B cell (primary cell): Measurements from ENCODE around the gene SFT2D1. TPM values are rescaled to one million over a fixed set of nuclear protein-coding genes. Genes with fewer than 3 reads are reported as not detected.

Experiments used
- ATAC-seq: fragments of 200-7000 bp; cut with Tn5 transposase; one replicate; pipeline ENCODE4 v1.10.0; 2021; ENCODE audit warnings: low read depth, mild to moderate bottlenecking, moderate number of reproducible peaks, moderate library complexity
- CTCF ChIA-PET: fragments of 350-600 bp; sonication (Branson Sonifier 250); formaldehyde crosslinking; loops from one replicate; lab custom pipeline; 2021; ENCODE audit warnings: antibody characterized with exemption, inconsistent platforms; lab: Charles Lee
- POLR2A ChIA-PET: fragments of 350-600 bp; sonication (Branson Sonifier 250); formaldehyde crosslinking; loops from one replicate; lab custom pipeline; 2021; ENCODE audit warnings: antibody characterized with exemption; lab: Charles Lee
- DNase-seq: peaks from one replicate; pipeline ENCODE4 v3.0.0; 2013
- H2AFZ ChIP-seq: 2 replicates; pipeline ENCODE4 v1.6.1; 2012; ENCODE audit warnings: mild to moderate bottlenecking, low read depth, low read length; ENCODE audit not compliant: insufficient read depth, poor library complexity, severe bottlenecking
- H3K27ac ChIP-seq, 2 donors: 1 replicate in 1 of 2; 2 replicates in 1 of 2; pipeline ENCODE4 v1.5.1; 2012 to 2013; ENCODE audit warnings: low read length in 2 of 2, mild to moderate bottlenecking in 2 of 2, moderate library complexity in 1 of 2
- H3K27me3 ChIP-seq, 4 experiments: fragments of 200-600 bp in 1 of 4; sonication (generic) in 1 of 4; replicated peaks in 1 of 4; 1 replicate in 2 of 4; 2 replicates in 2 of 4; pipeline versions ENCODE4 v1.6.1 to v1.7.0; 2013 to 2016; ENCODE audit warnings: low read length in 3 of 4, mild to moderate bottlenecking in 2 of 4, mixed read lengths in 1 of 4, moderate library complexity in 1 of 4; ENCODE audit not compliant: insufficient read depth in 4 of 4, control insufficient read depth in 3 of 4; ENCODE audit errors: control extremely low read depth in 1 of 4
- H3K36me3 ChIP-seq, 2 experiments: replicated peaks in 1 of 2; 1 replicate in 1 of 2; 2 replicates in 1 of 2; pipeline versions ENCODE4 v1.6.1 to v1.7.1; 2013; ENCODE audit warnings: low read length in 1 of 2; ENCODE audit not compliant: insufficient read depth in 2 of 2, control insufficient read depth in 1 of 2; ENCODE audit errors: control extremely low read depth in 1 of 2, extremely low read depth in 1 of 2
- H3K4me1 ChIP-seq, 2 donors: fragments of 200-600 bp in 1 of 2; sonication (generic) in 1 of 2; 1 replicate in 1 of 2; 2 replicates in 1 of 2; pipeline versions ENCODE4 v1.5.1 to v1.6.1; 2013 to 2017; ENCODE audit warnings: low read length in 2 of 2; ENCODE audit not compliant: control insufficient read depth in 2 of 2, insufficient read depth in 2 of 2
- H3K4me2 ChIP-seq: replicated peaks from 2 replicates; pipeline ENCODE3; 2012; ENCODE audit warnings: mild to moderate bottlenecking, low read depth, low read length; ENCODE audit not compliant: poor library complexity, severe bottlenecking
- H3K4me3 ChIP-seq, 5 experiments: fragments of 200-600 bp in 1 of 5; sonication (generic) in 1 of 5; 1 replicate in 3 of 5; 2 replicates in 2 of 5; pipeline versions ENCODE4 v1.5.1 to v1.7.0; 2011 to 2016; ENCODE audit warnings: low read length in 4 of 5, mild to moderate bottlenecking in 4 of 5, low read depth in 2 of 5, control low read depth in 1 of 5, moderate library complexity in 1 of 5; ENCODE audit not compliant: insufficient read depth in 1 of 5; ENCODE audit errors: control extremely low read depth in 1 of 5, extremely low read depth in 1 of 5
- H3K79me2 ChIP-seq: fragments of 200-600 bp; sonication (generic); one replicate; pipeline ENCODE4 v1.6.0; 2016; ENCODE audit warnings: low read length; ENCODE audit not compliant: control insufficient read depth, insufficient read depth
- H3K9ac ChIP-seq: fragments of 200-600 bp; sonication (generic); 2 replicates; pipeline ENCODE4 v1.6.1; 2017; ENCODE audit warnings: mild to moderate bottlenecking, low read length, moderate library complexity
- H3K9me3 ChIP-seq, 3 donors: one replicate each; pipeline versions ENCODE4 v1.6.1 to v1.7.1; 2013; ENCODE audit warnings: low read length in 2 of 3; ENCODE audit not compliant: control insufficient read depth in 2 of 3, insufficient read depth in 1 of 3; ENCODE audit errors: control extremely low read depth in 1 of 3
- H4K20me1 ChIP-seq: 2 replicates; pipeline ENCODE4 v1.6.0; 2012; ENCODE audit warnings: mild to moderate bottlenecking, low read length; ENCODE audit not compliant: insufficient read depth, control insufficient read depth, poor library complexity, severe bottlenecking
- H3K27ac Mint-ChIP-seq: one replicate; pipeline ENCODE4 v1.8.0; 2021; ENCODE audit warnings: mixed read lengths
- H3K27me3 Mint-ChIP-seq: one replicate; pipeline ENCODE4 v1.8.0; 2021; ENCODE audit warnings: mixed read lengths
- H3K4me1 Mint-ChIP-seq: one replicate; pipeline ENCODE4 v1.8.0; 2021; ENCODE audit warnings: mixed read lengths
- H3K4me3 Mint-ChIP-seq: one replicate; pipeline ENCODE4 v1.8.0; 2021; ENCODE audit warnings: mixed read lengths
- H3K9me3 Mint-ChIP-seq: one replicate; pipeline ENCODE4 v1.8.0; 2022; ENCODE audit warnings: mixed read lengths; ENCODE audit not compliant: insufficient read depth
- CTCF ChIP-seq: fragments of 200-600 bp; IDR thresholded peaks from one replicate; pipeline ENCODE4 v1.8.0; 2022; ENCODE audit warnings: antibody characterized with exemption, mild to moderate bottlenecking
- EZH2 ChIP-seq: IDR thresholded peaks from 2 replicates; pipeline ENCODE4 v1.6.1; 2012; ENCODE audit warnings: borderline replicate concordance, low read depth, mild to moderate bottlenecking, moderate library complexity, low read length; ENCODE audit not compliant: insufficient read depth, poor library complexity, severe bottlenecking
- WGBS: methylation state at CpG from one replicate; pipeline ENCODE4 v1.1.5; 2013; ENCODE audit warnings: missing lambda C conversion rate; ENCODE audit not compliant: insufficient coverage; 5-methylcytosine and 5-hydroxymethylcytosine counted together
- intact Hi-C: fragments of 100-400 bp; cut with micrococcal nuclease; formaldehyde crosslinking; loops from one replicate; pipeline ENCODE4 v1.10.0; 2022
- polyA plus RNA-seq: library from polyadenylated mRNA; depleted of rRNA; stranded (reverse); fragments of >200 nt; gene quantifications from 2 replicates; pipeline ENCODE4 v1.2.3, GENCODE V29; 2012
- total RNA-seq, 2 donors: library from RNA; stranded (reverse); fragments of 120-200 nt in 1 of 2; gene quantifications; 1 replicate in 1 of 2; 2 replicates in 1 of 2; pipeline versions ENCODE4 v1.2.3 to v1.2.4, GENCODE V29; 2013 to 2022

The SFT2D1 gene
- total and polyA plus RNA-seq, 2 donors (not counting 1 experiment from before 2014, with no cell fraction given), result 38.2 to 59.0 TPM

DNA sequence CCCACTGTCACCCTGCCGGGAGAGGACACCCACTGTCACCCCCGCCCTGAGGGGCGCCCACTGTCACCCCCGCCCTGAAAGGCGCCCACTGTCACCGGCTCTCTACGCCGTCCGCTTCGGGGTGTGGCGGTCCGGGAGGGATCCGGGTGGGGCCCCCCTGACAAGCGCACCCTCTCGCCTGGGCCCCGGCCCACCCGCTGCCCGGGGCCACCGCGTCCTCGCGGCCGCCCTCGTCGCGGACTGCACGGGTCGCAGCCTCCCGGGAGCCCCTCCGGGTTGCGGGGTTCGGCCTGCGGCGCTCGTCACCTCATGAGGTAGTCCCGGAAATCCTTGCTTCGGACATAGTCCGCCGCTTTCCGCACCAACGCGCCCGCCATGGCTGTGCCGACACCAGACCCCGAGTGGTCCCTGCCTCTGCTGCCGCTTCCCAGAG is 40.2 kb upstream of the SFT2D1 start:
- peak overlapping the region; percentile 97 for H3K4me3 Mint-ChIP-seq
- peak overlapping the region; percentile 90 for H3K27ac Mint-ChIP-seq
- no peaks in the 10 kb centered on the region for H3K27me3 Mint-ChIP-seq
- ChIA-PET CTCF (no interaction called here), POLR2A (no interaction called here)
- H3K79me2 ChIP-seq, result peaks cover 6% of the 10 kb centered on the region
- TF ChIP-seq EZH2, result no peak
- TF ChIP-seq CTCF, result no peak
- no peaks in the 10 kb centered on the region for H3K9me3 Mint-ChIP-seq
- peak overlapping the region; percentile 59 to 80 for H3K27ac ChIP-seq
- peaks cover 7 to 11% of the 10 kb centered on the region in 2 donors for H3K4me1 ChIP-seq
- H3K9me3 ChIP-seq, result no peaks in the 10 kb centered on the region
- H3K4me3 ChIP-seq, result peak overlapping the region; percentile 30 to 95 (median 83)
- under 1% methylated on average over 46 of the region's 46 CpGs for WGBS
- no peaks in the 10 kb centered on the region for H4K20me1 ChIP-seq
- peak overlapping the region; percentile 96 for H3K4me2 ChIP-seq
- intact Hi-C loops, result loop anchor here (1.0 to 10.0 kb wide), 4 partner anchors 18 to 742 kb away; partner anchors contain the start of gene CCR6
- no peaks in the 10 kb centered on the region for H3K36me3 ChIP-seq
- no peak for DNase-seq
- no peak for ATAC-seq
- H2AFZ ChIP-seq, result peak overlapping the region; percentile 93
- peak overlapping the region; percentile 90 for H3K9ac ChIP-seq
- peaks cover 15% of the 10 kb centered on the region for H3K4me1 Mint-ChIP-seq
- no peaks in the 10 kb centered on the region for H3K27me3 ChIP-seq

DNA sequence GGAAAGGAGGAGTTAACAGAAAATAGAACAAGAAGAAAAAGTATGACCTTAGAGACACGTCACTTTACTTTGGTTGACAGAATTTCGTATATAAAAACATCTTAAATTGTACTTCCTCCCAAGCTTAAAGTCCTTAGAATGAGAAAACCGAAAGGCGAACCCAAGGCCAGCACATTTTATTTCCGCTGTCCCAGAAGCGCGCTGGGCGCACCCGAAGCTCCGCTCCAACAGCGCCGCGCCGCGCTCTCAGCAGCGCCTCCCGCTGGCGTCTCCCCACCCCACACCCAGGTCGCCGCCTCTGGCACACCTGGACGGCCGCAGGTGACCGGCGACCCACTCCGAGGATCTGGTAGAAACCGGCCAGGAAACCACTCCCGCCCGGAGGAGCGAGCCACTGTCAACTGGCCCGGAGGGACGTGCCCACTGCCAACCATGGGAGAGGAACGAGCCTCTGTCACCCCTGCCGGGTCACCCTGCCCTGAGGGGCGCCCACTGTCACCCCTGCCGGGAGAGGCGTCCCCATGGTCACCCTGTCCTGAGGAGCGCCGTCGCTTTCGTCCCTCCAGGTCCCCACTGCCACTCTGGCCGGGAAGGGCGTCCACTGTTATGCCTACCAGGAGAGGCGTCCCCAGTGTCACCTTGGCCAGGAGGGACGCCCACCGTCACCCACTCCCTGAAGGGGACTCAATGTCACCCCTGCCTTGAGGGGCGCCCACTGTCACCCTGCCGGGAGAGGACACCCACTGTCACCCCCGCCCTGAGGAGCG is 39.6 kb upstream of the SFT2D1 start:
- H3K79me2 ChIP-seq, result peaks cover 6% of the 10 kb centered on the region
- no peaks in the 10 kb centered on the region for H3K27me3 ChIP-seq
- H3K4me1 ChIP-seq, result peaks cover 7 to 11% of the 10 kb centered on the region in 2 donors
- ChIA-PET CTCF (interaction anchor here (0.6 to 7.2 kb wide), 27 partner anchors 11 to 245 kb away, joined by 3 to 99 read pairs (median 6); partner anchors contain the start of genes RPS6KA2 and SFT2D1), POLR2A (interaction anchor here (1.0 to 1.5 kb wide), 2 partner anchors 39 to 69 kb away, joined by 3 to 5 read pairs; no protein-coding TSS in a partner anchor)
- peak overlapping the region; percentile 49 to 80 for H3K27ac ChIP-seq
- under 1% methylated on average over 47 of the region's 49 CpGs for WGBS
- no peaks in the 10 kb centered on the region for H3K36me3 ChIP-seq
- Mint-ChIP-seq H3K27ac (peak overlapping the region; percentile 90), H3K27me3 (no peaks in the 10 kb centered on the region), H3K4me1 (peaks cover 15% of the 10 kb centered on the region), H3K9me3 (no peaks in the 10 kb centered on the region), H3K4me3 (peak overlapping the region; percentile 97)
- DNase-seq (peak; percentile 83), ATAC-seq (peak; percentile 32)
- H3K4me2 ChIP-seq, result peak overlapping the region; percentile 96
- peak overlapping the region; percentile 56 to 95 (median 83) for H3K4me3 ChIP-seq
- intact Hi-C loops, result loop anchor here (1.0 to 10.0 kb wide), 4 partner anchors 19 to 743 kb away; partner anchors contain the start of gene CCR6
- H4K20me1 ChIP-seq, result no peaks in the 10 kb centered on the region
- H3K9ac ChIP-seq, result peak overlapping the region; percentile 90
- peak overlapping the region; percentile 93 for H2AFZ ChIP-seq
- no peak for TF ChIP-seq EZH2
- TF ChIP-seq CTCF, result peak; percentile 92
- no peaks in the 10 kb centered on the region for H3K9me3 ChIP-seq
